ENCODE data around the gene CDK11B. TPM values are rescaled to one million over a fixed set of nuclear protein-coding genes. Genes with fewer than 3 reads are reported as not detected.

The CDK11B gene
- total RNA-seq, 2 donors from 2014 or later: 17.7 to 19.1 TPM

- no peak overlapping the region for H3K27ac ChIP-seq
- H3K4me3 ChIP-seq: no peak overlapping the region
- no peaks in the 10 kb centered on the region for H3K9me3 ChIP-seq
- no peak for TF ChIP-seq CTCF (IDR thresholded peaks at IDR 0.05)
- peaks cover 5 to 18% of the 10 kb centered on the region in 2 donors for H3K4me1 ChIP-seq (ENCODE audit: control insufficient read depth in 1 of 2, low read depth in 2 of 2)
- no peaks in the 10 kb centered on the region for H3K36me3 ChIP-seq
- no peaks in the 10 kb centered on the region for H3K27me3 ChIP-seq (replicated peaks; ENCODE audit: insufficient read depth)
- ATAC-seq (ENCODE audit: insufficient number of reproducible peaks, low FRiP score, low read depth) (no peak), DNase-seq (ENCODE audit: low spot score) (no peak)
Observed at GRCh38 chr1:1684031-1684681, 25.4 kb upstream of the CDK11B start.

- DNase-seq (ENCODE audit: low spot score) (no peak), ATAC-seq (ENCODE audit: insufficient number of reproducible peaks, low FRiP score, low read depth) (no peak)
- no peaks in the 10 kb centered on the region for H3K36me3 ChIP-seq
- H3K4me1 ChIP-seq (ENCODE audit: control insufficient read depth in 1 of 2, low read depth in 2 of 2): peaks cover 5 to 25% of the 10 kb centered on the region in 2 donors
- H3K9me3 ChIP-seq: no peaks in the 10 kb centered on the region
- H3K4me3 ChIP-seq: no peak overlapping the region
- no peaks in the 10 kb centered on the region for H3K27me3 ChIP-seq (replicated peaks; ENCODE audit: insufficient read depth)
- peak overlapping the region in 1 of 2 donors; percentile 22 for H3K27ac ChIP-seq
- no peak for TF ChIP-seq CTCF (IDR thresholded peaks at IDR 0.05)
Observed at GRCh38 chr1:1683104-1683905, 24.5 kb upstream of the CDK11B start.

- Histone ChIP-seq H3K4me3 (no peak overlapping the region), H3K9me3 (no peaks in the 10 kb centered on the region), H3K27ac (no peak overlapping the region), H3K27me3 (replicated peaks; ENCODE audit: insufficient read depth) (no peaks in the 10 kb centered on the region), H3K36me3 (no peaks in the 10 kb centered on the region), H3K4me1 (ENCODE audit: control insufficient read depth in 1 of 2, low read depth in 2 of 2) (peaks cover 0 to 12% of the 10 kb centered on the region in 2 donors)
- no peak for DNase-seq (ENCODE audit: low spot score)
- TF ChIP-seq CTCF (IDR thresholded peaks at IDR 0.05): no peak
- ATAC-seq (ENCODE audit: insufficient number of reproducible peaks, low FRiP score, low read depth): no peak
Observed at GRCh38 chr1:1680912-1681273, 22.1 kb upstream of the CDK11B start.

- ATAC-seq (ENCODE audit: insufficient number of reproducible peaks, low FRiP score, low read depth): no peak
- Histone ChIP-seq H3K4me1 (ENCODE audit: control insufficient read depth in 1 of 2, low read depth in 2 of 2) (peaks cover 0 to 7% of the 10 kb centered on the region in 2 donors), H3K27ac (no peak overlapping the region), H3K9me3 (no peaks in the 10 kb centered on the region), H3K4me3 (no peak overlapping the region), H3K36me3 (no peaks in the 10 kb centered on the region), H3K27me3 (replicated peaks; ENCODE audit: insufficient read depth) (no peaks in the 10 kb centered on the region)
- DNase-seq (ENCODE audit: low spot score): no peak
- TF ChIP-seq CTCF (IDR thresholded peaks at IDR 0.05): no peak
Observed at GRCh38 chr1:1680031-1680911, 21.5 kb upstream of the CDK11B start.

All from thoracic aorta (tissue), 2 donors.